GM19468 (cell line): ENCODE data around the gene HAT1.

Experiments used
- ATAC-seq: cut with Tn5 transposase; IDR thresholded peaks from one replicate; pipeline ENCODE4 v1.9.1; 2021; ENCODE audit warnings: mild to moderate bottlenecking, moderate library complexity, moderate number of reproducible peaks; ENCODE audit not compliant: unreplicated experiment; ENCODE audit errors: extremely low read depth

HAT1 gene

GRCh38 chr2:172021074-172021931, 99.0 kb downstream of the HAT1 start:
- no peak for ATAC-seq

DNA sequence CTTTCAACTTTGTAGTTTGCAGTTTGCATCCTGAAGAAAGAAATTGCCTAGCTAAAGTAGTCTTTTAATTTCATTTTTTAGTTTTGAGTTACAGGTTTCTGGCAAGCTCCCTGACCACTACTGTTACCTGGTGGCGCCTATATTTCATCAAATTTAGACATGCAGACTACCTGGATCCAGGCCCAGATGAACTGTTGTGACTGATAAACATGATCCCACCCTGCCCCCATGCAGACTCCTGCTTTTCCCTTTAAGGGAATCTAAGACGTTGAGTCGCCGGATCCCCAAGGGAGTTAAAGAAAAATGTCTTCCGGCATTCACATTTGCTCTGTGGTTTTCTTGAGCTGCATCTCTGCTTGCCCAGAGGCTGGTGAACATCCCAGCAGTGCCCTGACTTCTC, 99.7 kb downstream of the HAT1 start:
- ATAC-seq: no peak

DNA sequence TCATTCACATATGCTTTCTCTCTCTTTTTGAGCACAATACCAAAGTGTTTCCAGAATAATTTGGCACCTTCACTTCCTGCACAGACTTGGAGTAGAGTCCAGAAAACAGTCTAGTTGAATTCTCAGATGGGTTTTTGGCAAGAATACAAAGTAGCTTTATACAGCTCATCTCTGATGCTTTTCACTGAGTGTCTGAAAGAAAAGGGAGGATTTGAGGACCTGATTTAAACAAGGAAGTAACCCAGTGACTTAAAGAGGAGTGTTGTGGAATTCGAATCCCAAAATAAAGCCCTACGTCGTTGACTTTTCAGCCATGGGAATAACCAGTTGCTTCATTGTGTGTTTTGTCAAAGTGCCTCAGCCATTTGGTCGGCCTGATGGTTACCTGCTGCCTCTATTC, 109.3 kb downstream of the HAT1 start:
- ATAC-seq: no peak
